GM12891 (cell line): Measurements from ENCODE around the gene MED28. TPM values are rescaled to one million over a fixed set of nuclear protein-coding genes. Genes with fewer than 3 reads are reported as not detected.
A peak's percentile ranks its signal among the peaks of the same experiment; 100 is the strongest.
"Not testable (repeated sequence)": the region's sequence is repeated elsewhere in the genome, so short reads cannot be mapped to it uniquely, and the experiment has no call there.

Source experiments
- DNase-seq: peaks from one replicate; pipeline ENCODE4 v3.0.0; 2011; ENCODE audit warnings: low spot score; ENCODE audit not compliant: insufficient read length
- FAIRE-seq: peaks from 2 replicates; lab custom pipeline; 2011; peaks lifted over from hg19 to GRCh38; lab: Jason Lieb, UNC
- PAX5 ChIP-seq: IDR thresholded peaks from 2 replicates; pipeline ENCODE4 v1.6.1; 2011; ENCODE audit warnings: low read length, moderate library complexity, mild to moderate bottlenecking; ENCODE audit not compliant: insufficient read depth, severe bottlenecking
- POLR2A ChIP-seq: IDR thresholded peaks from 2 replicates; pipeline ENCODE4 v1.6.1; 2011; ENCODE audit warnings: low read depth, low read length, control low read depth
- POLR2AphosphoS5 ChIP-seq: IDR thresholded peaks from 2 replicates; pipeline ENCODE4 v1.6.1; 2011; ENCODE audit warnings: low read depth, low read length, control low read depth
- POU2F2 ChIP-seq: IDR thresholded peaks from 2 replicates; pipeline ENCODE4 v1.6.1; 2011; ENCODE audit warnings: low read depth, mild to moderate bottlenecking, control low read depth, low read length, moderate library complexity
- SPI1 ChIP-seq: IDR thresholded peaks from 2 replicates; pipeline ENCODE4 v1.6.1; 2011; ENCODE audit warnings: low read depth, low read length, control low read depth
- TAF1 ChIP-seq: IDR thresholded peaks from 2 replicates; pipeline ENCODE4 v1.6.1; 2011; ENCODE audit warnings: low read depth, low read length, control low read depth
- polyA plus RNA-seq: library from polyadenylated mRNA; unstranded; fragments of >200 nt; gene quantifications from one replicate; pipeline ENCODE4 v1.2.1, GENCODE V29; 2012; ENCODE audit warnings: low read depth, missing spikeins, inconsistent platforms; ENCODE audit not compliant: missing spikeins

Gene MED28, protein sequence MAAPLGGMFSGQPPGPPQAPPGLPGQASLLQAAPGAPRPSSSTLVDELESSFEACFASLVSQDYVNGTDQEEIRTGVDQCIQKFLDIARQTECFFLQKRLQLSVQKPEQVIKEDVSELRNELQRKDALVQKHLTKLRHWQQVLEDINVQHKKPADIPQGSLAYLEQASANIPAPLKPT
- polyA plus RNA-seq, result 49.0 TPM

- peak; percentile 89 for DNase-seq
- peak; percentile 98 for FAIRE-seq
- peak; percentile 94 for TF ChIP-seq POLR2A
- TF ChIP-seq TAF1, result peak; percentile 98
- TF ChIP-seq SPI1, result 0 out of 2 replicates have a peak, but pooled peaks have one; percentile 14
- no peak for TF ChIP-seq PAX5
- TF ChIP-seq POLR2AphosphoS5, result peak; percentile 93
- peak; percentile 79 for TF ChIP-seq POU2F2
Measured at GRCh38 chr4:17614416-17615299, at the start of gene MED28. Gene MED28, plus strand, starts transcription at chr4:17614641. Its CDS starts 14 bp downstream, at chr4:17614655.

- no peak for TF ChIP-seq POLR2AphosphoS5
- TF ChIP-seq POU2F2, result no peak
- no peak for TF ChIP-seq TAF1
- TF ChIP-seq POLR2A, result no peak
- TF ChIP-seq PAX5, result no peak
- no peak for TF ChIP-seq SPI1
- no peak for FAIRE-seq
- DNase-seq, result no peak
Measured at GRCh38 chr4:17565846-17566245, 48.6 kb upstream of the MED28 start.

DNA sequence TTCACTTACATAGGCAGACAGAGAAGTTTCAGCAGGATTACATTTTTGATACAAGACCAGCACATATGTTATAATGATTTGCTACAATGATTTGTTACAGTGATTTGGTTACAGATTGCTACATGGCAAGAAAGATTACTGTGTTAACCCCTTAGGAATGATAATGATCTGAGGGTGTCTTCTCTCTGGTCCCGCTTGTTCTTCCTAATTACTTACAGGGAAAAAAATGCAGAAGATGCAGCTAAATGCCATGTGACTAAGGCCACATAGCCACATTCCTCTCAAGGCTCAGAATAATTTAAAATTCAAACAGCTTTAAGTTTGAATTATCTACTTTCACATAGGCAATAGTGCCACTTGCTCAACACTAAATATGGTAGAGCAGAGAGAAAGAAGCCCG, 47.2 kb upstream of the MED28 start:
- no peak for TF ChIP-seq TAF1
- TF ChIP-seq POLR2A, result no peak
- TF ChIP-seq PAX5, result no peak
- no peak for TF ChIP-seq POLR2AphosphoS5
- TF ChIP-seq SPI1, result no peak
- TF ChIP-seq POU2F2, result no peak
- FAIRE-seq (no peak), DNase-seq (no peak)

GRCh38 chr4:17574206-17574605, 40.2 kb upstream of the MED28 start:
- no peak for TF ChIP-seq POLR2AphosphoS5
- no peak for TF ChIP-seq PAX5
- no peak for TF ChIP-seq POU2F2
- no peak for TF ChIP-seq POLR2A
- TF ChIP-seq TAF1, result no peak
- no peak for TF ChIP-seq SPI1
- DNase-seq (no peak), FAIRE-seq (no peak)

DNA sequence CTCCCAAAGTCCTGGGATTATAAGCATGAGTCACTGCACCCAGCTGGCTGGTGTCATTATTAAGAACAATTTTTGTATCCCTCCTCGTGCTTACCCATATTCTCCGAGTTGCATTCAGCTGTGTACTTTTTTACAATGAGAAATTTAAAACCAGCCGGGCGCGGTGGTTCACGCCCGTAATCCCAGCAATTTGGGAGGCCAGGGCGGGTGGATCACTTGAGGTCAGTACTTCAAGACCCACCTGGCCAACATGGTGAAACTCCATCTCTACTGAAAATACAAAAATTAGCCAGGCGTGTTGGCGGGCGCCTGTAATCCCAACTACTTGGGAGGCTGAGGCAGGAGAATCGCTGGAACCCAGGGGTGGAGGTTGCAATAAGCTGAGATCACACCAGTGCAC, 39.3 kb upstream of the MED28 start:
- DNase-seq, FAIRE-seq: not testable (repeated sequence)

- FAIRE-seq, result peak; percentile 99
- TF ChIP-seq TAF1, result peak; percentile 98
- no peak for TF ChIP-seq SPI1
- no peak for TF ChIP-seq PAX5
- peak; percentile 87 for TF ChIP-seq POU2F2
- TF ChIP-seq POLR2A, result peak; percentile 98
- TF ChIP-seq POLR2AphosphoS5, result peak; percentile 98
- peak; percentile 83 for DNase-seq
Measured at GRCh38 chr4:17576932-17577664, 37.3 kb upstream of the MED28 start, which contains the start of gene LAP3. Gene LAP3, plus strand, starts transcription at chr4:17577198. Its CDS starts 268 bp downstream, at chr4:17577466.

DNA sequence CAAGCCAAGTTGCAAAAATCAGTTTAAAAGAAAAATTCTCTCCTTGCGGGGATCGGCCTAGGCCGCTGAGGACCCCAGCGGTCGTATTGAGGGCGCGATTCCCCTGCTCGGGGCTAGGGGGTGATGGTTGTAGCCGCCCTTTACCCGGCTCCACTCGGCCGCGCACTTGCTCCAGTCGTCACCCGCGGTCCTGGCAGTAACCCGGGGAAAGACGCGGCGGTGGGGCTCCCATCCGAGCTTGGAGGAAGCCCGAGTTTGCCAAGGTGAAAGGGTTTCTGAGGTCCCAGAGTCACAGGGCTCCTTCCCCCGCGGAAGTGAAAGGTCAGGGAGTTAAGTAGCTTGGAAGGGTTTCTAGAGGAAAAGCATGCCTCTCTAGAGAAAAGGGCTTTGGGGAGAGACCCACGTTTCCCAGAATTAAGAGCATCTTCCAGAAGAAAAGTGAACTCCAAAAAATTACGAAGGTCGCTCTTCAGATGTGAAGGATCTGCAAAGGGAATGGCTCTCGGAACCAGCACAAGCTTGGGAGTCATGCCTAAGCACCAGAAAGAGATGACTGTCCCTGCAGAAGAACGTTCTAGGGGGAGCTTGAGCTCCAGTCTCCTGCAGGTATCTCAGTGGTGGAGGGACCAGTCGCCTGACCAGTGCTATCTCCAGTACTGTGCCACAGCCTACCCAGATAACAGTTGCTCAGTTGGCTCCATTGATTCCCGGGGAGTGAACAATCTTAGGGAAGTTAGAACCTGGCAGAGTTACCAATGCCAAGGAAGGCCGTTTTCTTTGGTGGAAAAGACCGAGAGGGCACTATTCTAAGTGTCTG, 36.6 kb upstream of the MED28 start:
- TF ChIP-seq SPI1 (no peak), POLR2AphosphoS5 (no peak), POLR2A (no peak), TAF1 (no peak), PAX5 (no peak), POU2F2 (no peak)
- no peak for DNase-seq
- no peak for FAIRE-seq

- TF ChIP-seq TAF1, result no peak
- TF ChIP-seq SPI1, result no peak
- TF ChIP-seq POU2F2, result no peak
- TF ChIP-seq POLR2AphosphoS5, result no peak
- TF ChIP-seq PAX5, result no peak
- no peak for TF ChIP-seq POLR2A
- peak; percentile 17 for DNase-seq
- FAIRE-seq, result peak; percentile 86
Measured at GRCh38 chr4:17578482-17578891, 36.0 kb upstream of the MED28 start.

DNA sequence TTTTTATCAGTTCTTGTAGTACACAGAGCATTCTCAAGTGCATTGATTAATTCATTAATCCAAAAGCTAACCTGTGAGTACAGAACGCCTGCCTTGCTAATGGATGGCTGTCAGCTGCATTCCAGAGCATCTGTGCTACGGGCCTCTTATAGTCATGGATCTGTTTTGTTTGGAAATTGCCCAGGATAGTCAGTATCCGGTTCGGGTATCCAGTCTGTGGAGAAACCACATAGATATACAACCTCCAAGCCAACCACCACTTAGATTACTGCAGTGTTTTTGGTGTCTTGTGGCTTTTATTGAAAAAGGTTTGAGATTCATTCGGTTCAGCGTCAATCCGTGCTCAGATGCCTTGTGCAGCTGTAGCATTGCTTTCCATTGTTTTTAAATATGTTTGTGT, 33.5 kb upstream of the MED28 start:
- TF ChIP-seq TAF1 (no peak), POU2F2 (no peak), POLR2A (no peak), PAX5 (no peak), SPI1 (no peak), POLR2AphosphoS5 (no peak)
- FAIRE-seq (no peak), DNase-seq (no peak)

DNA sequence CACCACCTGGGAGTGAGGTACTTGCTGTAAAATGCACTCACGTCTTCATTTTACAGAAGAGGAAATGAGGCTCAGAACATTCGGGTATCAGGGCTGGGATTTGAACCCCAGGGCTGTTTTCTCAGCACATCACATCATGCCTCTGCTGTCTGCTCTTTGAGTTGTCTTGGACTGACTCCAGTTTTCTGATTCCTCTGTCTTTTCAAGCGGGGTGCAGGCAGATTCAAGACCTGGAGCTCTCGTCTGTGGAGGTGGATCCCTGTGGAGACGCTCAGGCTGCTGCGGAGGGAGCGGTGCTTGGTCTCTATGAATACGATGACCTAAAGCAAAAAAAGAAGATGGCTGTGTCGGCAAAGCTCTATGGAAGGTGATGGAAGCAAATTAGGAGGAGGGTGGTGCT, 31.2 kb upstream of the MED28 start:
- no peak for FAIRE-seq
- TF ChIP-seq POLR2AphosphoS5, result no peak
- no peak for DNase-seq
